HG03520 (cell line): ENCODE measurements around the gene HSPA12A.

ENCODE experiments used
- ATAC-seq: cut with Tn5 transposase; IDR thresholded peaks from one replicate; pipeline ENCODE4 v1.9.1; 2021; ENCODE audit warnings: mild to moderate bottlenecking, moderate library complexity; ENCODE audit not compliant: unreplicated experiment

The HSPA12A gene

GRCh38 chr10:116694243-116694926 is 48.0 kb downstream of the HSPA12A start:
- ATAC-seq = no peak

- ATAC-seq = no peak
Measured at GRCh38 chr10:116692225-116692624, 50.1 kb downstream of the HSPA12A start.

- ATAC-seq = no peak
Measured at GRCh38 chr10:116691635-116692034, 50.7 kb downstream of the HSPA12A start.

- ATAC-seq = no peak
Measured at GRCh38 chr10:116690356-116691322, 51.7 kb downstream of the HSPA12A start.

- no peak for ATAC-seq
Measured at GRCh38 chr10:116689744-116690143, 52.6 kb downstream of the HSPA12A start.

GRCh38 chr10:116688741-116689495 is 53.4 kb downstream of the HSPA12A start:
- ATAC-seq = no peak

GRCh38 chr10:116688241-116688711 is 54.1 kb downstream of the HSPA12A start:
- no peak for ATAC-seq

GRCh38 chr10:116687633-116688032 is 54.7 kb downstream of the HSPA12A start:
- ATAC-seq = no peak

GRCh38 chr10:116686632-116687031 is 55.7 kb downstream of the HSPA12A start:
- ATAC-seq = no peak

GRCh38 chr10:116685807-116686206 is 56.6 kb downstream of the HSPA12A start:
- ATAC-seq = no peak

GRCh38 chr10:116684781-116685180 is 57.6 kb downstream of the HSPA12A start:
- no peak for ATAC-seq

GRCh38 chr10:116683821-116684220 is 58.5 kb downstream of the HSPA12A start:
- no peak for ATAC-seq

- ATAC-seq = no peak
Measured at GRCh38 chr10:116683166-116683565, 59.2 kb downstream of the HSPA12A start.

- ATAC-seq = no peak
Measured at GRCh38 chr10:116679351-116679750, 63.0 kb downstream of the HSPA12A start.

- ATAC-seq = no peak
Measured at GRCh38 chr10:116676633-116677032, 65.7 kb downstream of the HSPA12A start.

- ATAC-seq = no peak
Measured at GRCh38 chr10:116676118-116676517, 66.2 kb downstream of the HSPA12A start.

GRCh38 chr10:116674901-116675423 is 67.4 kb downstream of the HSPA12A start:
- ATAC-seq = no peak

- no peak for ATAC-seq
Measured at GRCh38 chr10:116673866-116674265, 68.5 kb downstream of the HSPA12A start.

- ATAC-seq = no peak
Measured at GRCh38 chr10:116672891-116673290, 69.5 kb downstream of the HSPA12A start.

GRCh38 chr10:116671274-116671926 is 71.0 kb downstream of the HSPA12A start:
- ATAC-seq = no peak
